AG09319 (cell line): Measurements from ENCODE around the gene PRR11.

Experiments used
- DNase-seq: peaks from one replicate; pipeline ENCODE4 v3.0.0-alpha.2; 2010; ENCODE audit warnings: low read depth; ENCODE audit errors: extremely low read depth
- TF ChIP-seq, protein P1 (sequence below): IDR thresholded peaks from 2 replicates; pipeline ENCODE4 v1.5.1; 2011; ENCODE audit warnings: low read depth, mild to moderate bottlenecking, inconsistent platforms, low read length, moderate library complexity

PRR11 gene

DNA sequence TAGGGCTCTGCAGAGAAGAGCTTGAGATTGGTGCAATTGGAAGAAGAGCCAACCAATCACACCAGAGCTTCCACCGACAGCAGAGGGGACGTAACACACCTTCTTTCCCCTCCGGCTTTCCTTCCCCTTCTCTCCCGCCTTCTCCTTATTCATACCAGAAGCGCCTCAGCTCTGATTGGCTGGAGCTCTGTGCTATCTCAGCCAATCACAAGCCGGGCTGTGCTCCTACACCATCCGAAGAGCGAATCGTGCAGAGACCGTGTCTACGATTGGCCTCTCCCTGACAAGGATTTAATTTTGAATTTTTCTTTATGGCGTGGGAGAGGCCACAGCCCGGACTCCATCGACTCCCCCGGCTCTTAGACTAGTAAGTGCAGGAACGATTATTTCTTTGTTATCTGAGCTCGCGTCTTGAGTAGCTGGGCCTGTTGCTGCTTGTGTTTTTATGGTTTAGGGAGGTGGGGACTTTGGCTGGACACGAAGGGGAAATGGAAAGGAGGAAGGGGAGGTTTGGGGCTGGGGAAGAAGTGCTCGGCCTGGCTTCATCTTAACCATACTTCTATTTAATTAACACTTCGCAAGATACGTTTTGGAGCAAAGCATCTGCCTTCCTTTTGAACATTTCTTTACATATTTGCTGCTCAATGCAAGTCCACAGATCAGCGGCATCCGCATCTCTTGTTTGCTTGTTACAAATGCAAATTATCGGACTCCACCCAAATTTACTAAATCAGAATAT, at the start of gene PRR11:
Gene PRR11 (plus strand): TSS at position 308 of the 739 bp plus-strand sequence. CDS start 14,007 bp downstream, outside the sequence.
- TF ChIP-seq, protein P1, sequence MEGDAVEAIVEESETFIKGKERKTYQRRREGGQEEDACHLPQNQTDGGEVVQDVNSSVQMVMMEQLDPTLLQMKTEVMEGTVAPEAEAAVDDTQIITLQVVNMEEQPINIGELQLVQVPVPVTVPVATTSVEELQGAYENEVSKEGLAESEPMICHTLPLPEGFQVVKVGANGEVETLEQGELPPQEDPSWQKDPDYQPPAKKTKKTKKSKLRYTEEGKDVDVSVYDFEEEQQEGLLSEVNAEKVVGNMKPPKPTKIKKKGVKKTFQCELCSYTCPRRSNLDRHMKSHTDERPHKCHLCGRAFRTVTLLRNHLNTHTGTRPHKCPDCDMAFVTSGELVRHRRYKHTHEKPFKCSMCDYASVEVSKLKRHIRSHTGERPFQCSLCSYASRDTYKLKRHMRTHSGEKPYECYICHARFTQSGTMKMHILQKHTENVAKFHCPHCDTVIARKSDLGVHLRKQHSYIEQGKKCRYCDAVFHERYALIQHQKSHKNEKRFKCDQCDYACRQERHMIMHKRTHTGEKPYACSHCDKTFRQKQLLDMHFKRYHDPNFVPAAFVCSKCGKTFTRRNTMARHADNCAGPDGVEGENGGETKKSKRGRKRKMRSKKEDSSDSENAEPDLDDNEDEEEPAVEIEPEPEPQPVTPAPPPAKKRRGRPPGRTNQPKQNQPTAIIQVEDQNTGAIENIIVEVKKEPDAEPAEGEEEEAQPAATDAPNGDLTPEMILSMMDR = no peak
- peak; percentile 100 for DNase-seq

DNA sequence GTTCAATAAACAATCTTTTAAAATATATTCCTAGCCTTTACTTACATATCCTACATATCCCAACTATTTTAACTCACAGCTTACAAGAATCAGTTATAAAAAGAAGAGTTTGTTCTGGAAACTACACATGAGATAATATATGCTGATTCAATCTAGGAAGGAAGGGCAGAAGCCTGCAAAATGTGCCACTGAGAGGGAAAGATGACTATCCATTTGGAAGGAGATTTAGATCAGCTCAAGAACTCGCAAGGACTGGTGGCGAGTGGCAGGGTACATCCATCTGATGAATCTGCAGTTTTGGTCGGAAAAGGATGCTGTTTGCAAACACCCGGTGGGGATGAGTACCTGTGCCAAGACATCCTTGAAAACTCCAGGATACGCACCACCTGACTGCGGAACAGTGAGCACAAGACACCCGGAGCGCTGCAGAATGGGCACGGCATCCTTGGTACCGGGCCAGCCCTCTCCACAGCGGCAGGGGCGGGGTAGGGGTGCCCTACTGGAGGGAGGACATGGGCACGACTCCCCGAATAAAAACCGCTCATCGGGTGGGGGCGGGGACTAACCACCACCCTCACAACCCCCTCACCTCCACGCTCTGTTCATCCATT, 49.6 kb upstream of the PRR11 start:
- TF ChIP-seq, protein P1 = no peak
- DNase-seq = no peak

- TF ChIP-seq, protein P1 = no peak; the same call in 1 of the 2 replicates
These were observed 48.9 kb upstream of the PRR11 start, which contains the start of gene TRIM37 for GRCh38 chr17:59106463-59107305. TSS of gene TRIM37 (minus strand) at chr17:59106880. CDS start at chr17:59106461, 419 bp downstream.

GRCh38 chr17:59107306-59107670, 48.3 kb upstream of the PRR11 start:
- DNase-seq = no peak

More at GRCh38 chr17:59106463-59107305, 48.9 kb upstream of the PRR11 start, which contains the start of gene TRIM37:
- peak; percentile 97 for DNase-seq

DNA sequence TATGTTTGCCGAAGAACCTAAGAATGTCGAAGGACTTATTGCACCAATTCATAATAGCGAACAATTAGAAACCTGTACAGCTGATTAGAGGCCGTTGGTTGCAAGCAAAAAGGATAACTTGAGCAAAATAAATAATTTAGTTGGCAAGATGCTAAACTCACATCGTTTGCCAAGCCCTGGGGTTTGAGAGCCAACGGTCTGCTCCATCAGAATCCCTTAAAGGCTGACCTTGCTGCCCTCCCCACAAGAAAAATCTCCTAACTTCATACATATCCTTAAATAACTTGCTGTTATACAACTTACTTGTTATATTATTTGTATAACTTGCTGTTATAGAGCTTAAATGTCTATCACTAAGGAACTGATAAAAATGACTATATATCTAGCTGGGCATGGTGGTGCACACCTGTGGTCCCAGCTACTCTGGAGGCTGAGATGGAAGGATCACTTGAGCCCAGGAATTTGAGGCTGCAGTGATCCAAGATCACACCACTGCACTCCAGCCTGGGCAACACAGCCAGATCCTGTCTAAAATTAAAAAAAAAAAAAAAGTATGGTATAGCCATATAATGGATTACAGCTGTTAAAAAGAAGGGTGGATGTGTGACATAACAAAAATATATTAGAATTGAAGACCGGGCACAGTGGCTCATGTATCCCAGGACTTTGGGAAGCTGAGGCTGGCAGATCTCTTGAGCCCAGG, 47.0 kb upstream of the PRR11 start:
- DNase-seq = no peak
- TF ChIP-seq, protein P1 = no peak

More at GRCh38 chr17:59107306-59107670, 48.3 kb upstream of the PRR11 start:
- TF ChIP-seq, protein P1 = no peak

DNA sequence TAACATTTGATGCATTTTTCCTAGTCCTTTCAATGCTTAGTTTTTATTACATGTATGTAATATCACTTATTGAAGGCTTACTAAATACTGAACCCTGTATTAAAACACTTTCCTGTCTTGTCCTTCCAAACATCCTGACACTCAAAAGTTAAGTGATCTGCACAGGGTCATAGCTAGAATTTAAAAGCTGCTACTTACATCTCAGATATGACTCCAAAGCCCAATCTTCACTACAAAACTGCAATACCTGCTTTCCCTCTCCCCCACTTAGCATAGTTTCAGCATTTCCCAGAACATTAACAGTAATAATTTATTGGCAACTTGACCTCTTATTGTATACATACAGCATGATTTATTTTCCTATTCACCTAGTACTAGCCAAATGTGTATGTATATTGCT, 44.6 kb upstream of the PRR11 start:
- no peak for DNase-seq
- TF ChIP-seq, protein P1 = no peak
